Measurements from ENCODE around the gene ARMH1. TPM values are rescaled to one million over a fixed set of nuclear protein-coding genes. Genes with fewer than 3 reads are reported as not detected.
A peak's percentile ranks its signal among the peaks of the same experiment; 100 is the strongest.

The ARMH1 gene
- total and polyA plus RNA-seq, 2 experiments from 2014 or later: 3.1 to 6.3 TPM

DNA sequence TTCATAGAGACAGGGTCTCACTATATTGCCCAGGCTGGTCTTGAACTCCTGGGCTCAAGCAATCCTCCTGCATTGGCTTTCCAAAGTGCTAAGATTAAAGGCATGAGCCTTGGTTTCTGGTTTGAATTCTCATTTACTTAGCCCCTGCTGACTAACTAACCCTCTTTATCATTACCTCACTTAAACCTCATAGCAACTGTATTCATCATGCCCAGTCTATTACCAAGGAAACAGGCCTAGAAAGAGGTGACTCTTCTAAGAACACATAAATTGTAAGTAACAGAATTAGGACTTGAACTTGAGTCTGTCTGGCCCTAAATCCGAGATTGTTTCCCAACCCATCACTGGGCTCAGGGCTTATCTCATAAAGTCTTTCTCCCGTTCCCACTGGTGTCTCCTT is 44.4 kb upstream of the ARMH1 start:
- peaks cover 25% of the 10 kb centered on the region for H3K79me2 ChIP-seq
- no peaks in the 10 kb centered on the region for H3K9me2 ChIP-seq (replicated peaks; ENCODE audit: insufficient read depth)
- H3K27me3 ChIP-seq: no peaks in the 10 kb centered on the region
- H3K4me2 ChIP-seq: no peak overlapping the region
- H3K27ac ChIP-seq: no peak overlapping the region
- no peak for DNase-seq (ENCODE audit: low spot score)
- H3K9me3 ChIP-seq (ENCODE audit: low read depth): no peaks in the 10 kb centered on the region
- 88% methylated on average over 2 of the region's 2 CpGs for WGBS (ENCODE audit: low lambda C conversion rate, missing lambda C conversion rate)
- TF ChIP-seq EZH2 (IDR thresholded peaks at IDR 0.05; ENCODE audit: borderline replicate concordance) (no peak), EZH2phosphoT487 (IDR thresholded peaks at IDR 0.05; ENCODE audit: low read depth, severe bottlenecking, unreplicated experiment) (no peak), CTCF (IDR thresholded peaks at IDR 0.05; ENCODE audit: poor library complexity) (no peak)
- no peaks in the 10 kb centered on the region for H4K20me1 ChIP-seq (ENCODE audit: insufficient read depth, poor library complexity, severe bottlenecking)
- H3K36me3 ChIP-seq (replicated peaks; ENCODE audit: insufficient read depth, low read depth): no peaks in the 10 kb centered on the region
- no peak overlapping the region for H2AFZ ChIP-seq
- H3K4me1 ChIP-seq (ENCODE audit: insufficient read depth): peaks cover 8% of the 10 kb centered on the region
- no peak overlapping the region for H3K4me3 ChIP-seq

- Histone ChIP-seq H3K27ac (peak overlapping the region; percentile 98), H3K36me3 (replicated peaks; ENCODE audit: insufficient read depth, low read depth) (no peaks in the 10 kb centered on the region), H2AFZ (peak overlapping the region; percentile 92), H3K4me1 (ENCODE audit: insufficient read depth) (peaks cover 8% of the 10 kb centered on the region), H3K4me3 (peak overlapping the region; percentile 39), H3K9me2 (replicated peaks; ENCODE audit: insufficient read depth) (no peaks in the 10 kb centered on the region), H4K20me1 (ENCODE audit: insufficient read depth, poor library complexity, severe bottlenecking) (no peaks in the 10 kb centered on the region), H3K9me3 (ENCODE audit: low read depth) (no peaks in the 10 kb centered on the region), H3K4me2 (peak overlapping the region; percentile 87), H3K27me3 (no peaks in the 10 kb centered on the region), H3K79me2 (peaks cover 27% of the 10 kb centered on the region)
- TF ChIP-seq CTCF (IDR thresholded peaks at IDR 0.05; ENCODE audit: poor library complexity): no peak
- no peak for TF ChIP-seq EZH2 (IDR thresholded peaks at IDR 0.05; ENCODE audit: borderline replicate concordance)
- TF ChIP-seq EZH2phosphoT487 (IDR thresholded peaks at IDR 0.05; ENCODE audit: low read depth, severe bottlenecking, unreplicated experiment): no peak
- DNase-seq (ENCODE audit: low spot score): no peak
- 20% methylated on average over 7 of the region's 8 CpGs for WGBS (ENCODE audit: low lambda C conversion rate, missing lambda C conversion rate)
These were observed 43.2 kb upstream of the ARMH1 start for GRCh38 chr1:44631333-44631646.

- peak overlapping the region; percentile 92 for H2AFZ ChIP-seq
These were observed 42.6 kb upstream of the ARMH1 start for GRCh38 chr1:44631647-44632539.

More at GRCh38 chr1:44631647-44632539, 42.6 kb upstream of the ARMH1 start:
- peak; percentile 95 for DNase-seq (ENCODE audit: low spot score)
- peaks cover 11% of the 10 kb centered on the region for H3K4me1 ChIP-seq (ENCODE audit: insufficient read depth)
- H3K9me2 ChIP-seq (replicated peaks; ENCODE audit: insufficient read depth): no peaks in the 10 kb centered on the region
- H3K9me3 ChIP-seq (ENCODE audit: low read depth): no peaks in the 10 kb centered on the region
- peaks cover 27% of the 10 kb centered on the region for H3K79me2 ChIP-seq
- peak overlapping the region; percentile 87 for H3K4me2 ChIP-seq
- H3K27me3 ChIP-seq: no peaks in the 10 kb centered on the region
- no peaks in the 10 kb centered on the region for H3K36me3 ChIP-seq (replicated peaks; ENCODE audit: insufficient read depth, low read depth)
- no peak for TF ChIP-seq EZH2 (IDR thresholded peaks at IDR 0.05; ENCODE audit: borderline replicate concordance)
- TF ChIP-seq CTCF (IDR thresholded peaks at IDR 0.05; ENCODE audit: poor library complexity): no peak
- TF ChIP-seq EZH2phosphoT487 (IDR thresholded peaks at IDR 0.05; ENCODE audit: low read depth, severe bottlenecking, unreplicated experiment): no peak
- H3K4me3 ChIP-seq: peak overlapping the region; percentile 75
- WGBS (ENCODE audit: low lambda C conversion rate, missing lambda C conversion rate): under 1% methylated on average over 35 of the region's 88 CpGs
- no peaks in the 10 kb centered on the region for H4K20me1 ChIP-seq (ENCODE audit: insufficient read depth, poor library complexity, severe bottlenecking)
- H3K27ac ChIP-seq: peak overlapping the region; percentile 98

All from hepatocyte (in vitro differentiated cells).